VCaP (cell line): ENCODE data around the gene LTBP3.

Source experiments
- H3K27ac ChIP-seq: fragments of 450-650 bp; 2 replicates; pipeline ENCODE4 v1.5.1; 2017
- TF ChIP-seq, protein P1 (sequence below): fragments of 450-650 bp; conservative IDR thresholded peaks from 2 replicates; pipeline ENCODE4 v1.5.1; 2017; ENCODE audit warnings: mild to moderate bottlenecking, moderate library complexity

The LTBP3 gene

DNA sequence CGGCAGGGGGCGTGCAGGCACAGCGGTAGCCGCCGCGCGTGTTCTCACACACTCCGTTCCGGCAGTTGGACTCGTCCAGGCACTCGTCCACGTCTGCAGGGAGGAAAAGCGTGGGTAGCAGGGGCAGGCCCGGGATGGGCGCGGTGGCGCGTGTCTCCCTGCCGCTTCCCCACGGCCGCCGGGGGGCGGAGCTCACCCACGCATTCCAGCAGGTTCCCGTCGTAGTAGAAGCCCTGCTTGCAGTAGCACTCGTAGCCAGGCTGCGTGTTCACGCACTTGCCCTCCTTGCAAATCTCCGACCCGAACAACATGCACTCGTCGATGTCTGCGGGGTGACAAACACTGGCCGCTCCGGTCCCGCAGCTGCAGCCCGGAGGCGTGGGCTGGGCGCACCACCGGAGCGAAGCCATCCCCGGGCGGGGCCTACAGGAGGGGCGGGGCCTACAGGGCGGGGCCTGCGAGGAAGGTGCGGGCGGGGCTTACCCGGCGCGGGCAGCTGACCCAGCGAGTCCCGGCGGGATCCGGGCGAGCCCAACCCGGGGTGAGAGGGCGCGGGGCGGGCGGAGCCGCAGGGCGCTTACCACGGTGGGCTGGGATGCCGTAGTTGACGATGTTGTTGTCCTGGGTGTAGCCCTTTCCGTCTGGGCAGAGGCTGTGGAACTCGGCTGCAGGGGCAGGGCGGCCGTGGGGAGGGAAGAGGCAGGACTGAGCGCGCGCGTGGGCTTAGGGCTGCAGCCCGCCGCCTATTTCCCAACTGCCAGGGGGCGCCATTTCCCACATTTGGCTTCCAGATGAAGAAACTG lies 17.7 kb downstream of the LTBP3 start:
- TF ChIP-seq, protein P1, sequence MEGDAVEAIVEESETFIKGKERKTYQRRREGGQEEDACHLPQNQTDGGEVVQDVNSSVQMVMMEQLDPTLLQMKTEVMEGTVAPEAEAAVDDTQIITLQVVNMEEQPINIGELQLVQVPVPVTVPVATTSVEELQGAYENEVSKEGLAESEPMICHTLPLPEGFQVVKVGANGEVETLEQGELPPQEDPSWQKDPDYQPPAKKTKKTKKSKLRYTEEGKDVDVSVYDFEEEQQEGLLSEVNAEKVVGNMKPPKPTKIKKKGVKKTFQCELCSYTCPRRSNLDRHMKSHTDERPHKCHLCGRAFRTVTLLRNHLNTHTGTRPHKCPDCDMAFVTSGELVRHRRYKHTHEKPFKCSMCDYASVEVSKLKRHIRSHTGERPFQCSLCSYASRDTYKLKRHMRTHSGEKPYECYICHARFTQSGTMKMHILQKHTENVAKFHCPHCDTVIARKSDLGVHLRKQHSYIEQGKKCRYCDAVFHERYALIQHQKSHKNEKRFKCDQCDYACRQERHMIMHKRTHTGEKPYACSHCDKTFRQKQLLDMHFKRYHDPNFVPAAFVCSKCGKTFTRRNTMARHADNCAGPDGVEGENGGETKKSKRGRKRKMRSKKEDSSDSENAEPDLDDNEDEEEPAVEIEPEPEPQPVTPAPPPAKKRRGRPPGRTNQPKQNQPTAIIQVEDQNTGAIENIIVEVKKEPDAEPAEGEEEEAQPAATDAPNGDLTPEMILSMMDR: peak; percentile 99
- peak overlapping the region; percentile 98 for H3K27ac ChIP-seq

DNA sequence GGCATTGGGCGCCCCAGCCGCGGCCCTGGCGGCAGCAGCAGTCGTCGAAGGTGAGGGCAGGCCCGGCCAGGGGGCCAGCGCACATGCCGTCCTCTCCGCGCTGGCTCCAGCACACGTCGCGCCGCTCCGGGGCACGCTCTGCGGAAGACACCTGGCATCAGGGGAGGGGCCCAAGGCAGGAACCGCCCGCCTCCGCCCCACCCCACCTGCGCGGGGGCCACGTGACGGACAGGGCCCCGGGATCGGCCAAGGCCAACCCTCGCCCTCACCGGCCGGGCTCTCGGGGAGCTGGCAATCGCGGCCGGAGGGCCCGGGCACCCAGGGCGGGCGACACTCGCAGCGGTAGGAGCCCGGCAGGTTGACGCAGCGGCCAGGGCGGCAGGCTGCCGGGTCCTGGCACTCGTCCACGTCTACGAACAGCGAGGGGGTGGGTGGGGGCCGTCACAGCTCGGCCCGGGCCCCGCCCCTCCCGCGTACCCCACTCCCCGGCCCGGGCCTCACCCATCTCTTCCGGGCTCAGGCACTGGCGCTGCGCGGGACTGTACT lies 18.3 kb downstream of the LTBP3 start:
- TF ChIP-seq, protein P1: no peak; the same call in none of the 2 replicates
- H3K27ac ChIP-seq: peak overlapping the region; percentile 98

DNA sequence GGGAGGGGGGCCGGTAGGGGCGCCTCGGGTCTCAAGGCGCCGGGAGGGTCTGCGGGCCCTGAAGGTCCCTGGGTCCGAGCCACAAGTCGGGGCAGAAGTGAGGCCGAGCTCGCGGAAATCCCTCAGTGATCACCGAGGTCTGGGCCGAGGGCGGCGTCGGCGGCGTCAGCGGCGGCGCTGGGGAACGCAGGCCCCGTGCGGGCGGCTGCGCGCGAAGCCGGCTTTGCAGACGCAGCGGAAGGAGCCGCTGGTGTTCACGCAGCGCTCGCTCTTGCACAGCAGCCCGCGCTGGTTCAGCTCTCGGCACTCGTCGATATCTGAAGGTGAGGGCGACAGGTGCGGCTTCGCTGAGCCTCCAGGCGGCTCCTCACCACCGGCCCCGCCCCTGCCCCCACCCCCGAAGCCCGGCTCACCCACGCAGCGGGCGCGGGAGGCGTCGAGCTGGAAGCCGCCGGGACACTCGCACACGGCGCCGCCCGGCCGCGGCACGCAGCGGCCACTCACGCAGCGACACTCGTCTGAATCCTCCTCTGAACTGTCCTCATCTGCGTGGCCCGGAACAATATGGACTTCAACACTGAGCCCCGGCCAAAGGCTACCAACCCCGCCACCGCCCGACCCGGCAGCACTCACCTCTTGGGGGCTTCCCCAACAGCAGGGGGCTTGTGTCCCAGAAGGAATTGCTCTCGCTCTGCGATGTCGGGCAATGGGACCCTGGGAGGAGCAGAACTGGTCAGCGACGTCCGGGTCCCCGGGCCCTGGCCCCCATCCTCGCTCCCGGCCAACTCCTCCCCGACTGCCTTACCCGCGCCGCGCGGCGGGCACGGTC lies 19.0 kb downstream of the LTBP3 start:
- TF ChIP-seq, protein P1: no peak
- peak overlapping the region; percentile 98 for H3K27ac ChIP-seq

DNA sequence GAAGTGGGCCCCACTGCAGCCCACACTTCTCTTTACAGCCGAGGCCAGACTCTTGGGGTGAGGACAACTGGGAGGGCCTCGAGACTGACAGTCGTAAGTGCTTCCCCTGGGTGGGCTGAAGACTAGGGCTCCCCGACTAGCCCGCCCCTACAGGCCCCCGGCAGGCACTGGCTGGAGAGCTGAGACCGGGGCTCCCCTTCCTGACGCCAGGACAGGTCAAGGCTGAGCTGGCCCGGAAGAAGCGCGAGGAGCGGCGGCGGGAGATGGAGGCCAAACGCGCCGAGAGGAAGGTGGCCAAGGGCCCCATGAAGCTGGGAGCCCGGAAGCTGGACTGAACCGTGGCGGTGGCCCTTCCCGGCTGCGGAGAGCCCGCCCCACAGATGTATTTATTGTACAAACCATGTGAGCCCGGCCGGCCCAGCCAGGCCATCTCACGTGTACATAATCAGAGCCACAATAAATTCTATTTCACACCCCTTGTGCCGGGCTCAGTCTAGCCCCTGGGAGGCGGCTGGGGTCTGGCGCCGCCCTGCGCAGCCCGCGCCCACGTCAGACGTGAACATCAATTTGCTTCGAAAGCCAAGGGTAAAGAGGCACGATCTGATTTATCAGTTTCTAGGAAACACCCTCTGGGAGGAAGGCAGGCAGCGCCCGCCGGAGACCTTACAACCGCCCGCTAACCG lies 19.8 kb downstream of the LTBP3 start:
- TF ChIP-seq, protein P1: no peak
- H3K27ac ChIP-seq: peak overlapping the region; percentile 98

DNA sequence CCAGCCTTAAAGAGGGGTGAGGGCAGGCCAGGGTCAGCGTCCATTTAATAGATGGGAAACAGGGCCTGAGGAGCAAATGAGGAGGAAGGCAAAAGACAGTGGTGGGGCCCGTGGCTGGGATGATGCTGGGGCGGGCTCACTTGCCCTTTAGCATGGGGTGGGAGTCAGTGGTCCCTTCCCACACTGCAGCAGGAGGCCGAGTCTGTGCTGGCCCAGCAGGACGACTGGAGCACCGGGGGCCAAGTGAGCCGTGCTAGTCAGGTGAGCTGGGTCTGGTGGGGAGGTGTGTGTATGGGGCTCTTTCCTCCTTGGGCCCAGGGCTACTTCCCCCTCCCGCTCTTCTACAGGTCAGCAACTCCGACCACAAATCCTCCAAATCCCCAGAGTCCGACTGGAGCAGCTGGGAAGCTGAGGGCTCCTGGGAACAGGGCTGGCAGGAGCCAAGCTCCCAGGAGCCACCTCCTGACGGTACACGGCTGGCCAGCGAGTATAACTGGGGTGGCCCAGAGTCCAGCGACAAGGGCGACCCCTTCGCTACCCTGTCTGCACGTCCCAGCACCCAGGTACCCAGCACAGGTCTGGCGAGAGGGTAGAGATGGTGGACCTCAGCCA lies 20.4 kb downstream of the LTBP3 start:
- H3K27ac ChIP-seq: peak overlapping the region; percentile 98
- TF ChIP-seq, protein P1: no peak

DNA sequence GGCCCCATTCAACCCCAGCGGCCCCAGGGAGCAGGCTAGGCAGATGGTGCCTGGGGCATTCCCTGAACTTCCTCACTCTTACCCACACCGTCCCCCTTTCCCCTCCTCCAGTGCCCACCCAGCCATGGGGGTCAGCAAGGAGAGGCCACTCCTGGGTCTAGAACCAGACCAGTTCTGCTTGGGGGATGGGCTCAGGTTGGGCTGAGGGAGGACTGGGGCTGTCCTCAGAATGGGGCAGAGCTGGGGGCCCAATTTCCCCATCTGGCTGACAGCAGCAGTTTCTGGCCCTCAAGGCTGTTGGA lies 20.9 kb downstream of the LTBP3 start:
- peak overlapping the region; percentile 98 for H3K27ac ChIP-seq
- TF ChIP-seq, protein P1: no peak
